Endometrial microvascular endothelial cells (primary cell): ENCODE data around the gene SCARF1. TPM values are rescaled to one million over a fixed set of nuclear protein-coding genes. Genes with fewer than 3 reads are reported as not detected.

Experiments used
- total RNA-seq: library from RNA; depleted of rRNA; stranded (reverse); fragments of >200 nt; gene quantifications from one replicate; pipeline ENCODE4 v1.2.3, GENCODE V29; 2015; ENCODE audit errors: inconsistent ontology term

Gene SCARF1
- total RNA-seq, 1 donor from 2014 or later, result 120 TPM

Other genes with a start within 250 kb of the SCARF1 start
- 1,054 TPM for gene YWHAE, start 245.5 kb downstream of the SCARF1 start, total RNA-seq
- gene CRK, start 189.5 kb downstream of the SCARF1 start, total RNA-seq, result 96.0 TPM
- 167 TPM for gene MYO1C, start 153.0 kb downstream of the SCARF1 start, total RNA-seq
- 71.6 TPM for gene INPP5K, start 129.1 kb downstream of the SCARF1 start, total RNA-seq
- gene PITPNA, start 82.9 kb downstream of the SCARF1 start, total RNA-seq, result 39.1 TPM
- gene SLC43A2, start 16.9 kb downstream of the SCARF1 start, total RNA-seq, result 47.9 TPM
- gene RILP, start 4.1 kb upstream of the SCARF1 start, total RNA-seq, result 22.0 TPM
- 183 TPM for gene PRPF8, start 39.1 kb upstream of the SCARF1 start, total RNA-seq
- 0.19 TPM for gene TLCD2, start 64.6 kb upstream of the SCARF1 start, total RNA-seq
- 24.2 TPM for gene WDR81, start 79.0 kb upstream of the SCARF1 start, total RNA-seq
- gene SERPINF2, start 97.1 kb upstream of the SCARF1 start, total RNA-seq, result 0.56 TPM
- not detected for gene SERPINF1, start 116.3 kb upstream of the SCARF1 start, total RNA-seq
- 6.7 TPM for gene SMYD4, start 184.2 kb upstream of the SCARF1 start, total RNA-seq
- 33.3 TPM for gene RPA1, start 184.3 kb upstream of the SCARF1 start, total RNA-seq